Left lung (tissue), 10 donors: ENCODE data around the gene OR6K2. TPM values are rescaled to one million over a fixed set of nuclear protein-coding genes. Genes with fewer than 3 reads are reported as not detected.
"Not testable (repeated sequence)": the region's sequence is repeated elsewhere in the genome, so short reads cannot be mapped to it uniquely, and the experiment has no call there.

Experiments used
- ATAC-seq: fragments of 200-7000 bp; cut with Tn5 transposase; one replicate; pipeline ENCODE4 v1.9.1; 2020; ENCODE audit warnings: moderate library complexity
- DNase-seq, 4 donors: peaks; one replicate each; pipeline ENCODE4 v3.0.0-alpha.2; 2013 to 2020
- H3K27ac ChIP-seq, 2 donors: fragments of 200-600 bp; sonication (generic) in 1 of 2; one replicate each; pipeline versions ENCODE4 v1.5.0 to v1.8.0; 2020 to 2021
- H3K27me3 ChIP-seq, 2 donors: fragments of 200-600 bp; sonication (generic) in 1 of 2; one replicate each; pipeline versions ENCODE4 v1.5.0 to v1.8.0; 2020 to 2021
- H3K36me3 ChIP-seq, 2 donors: fragments of 200-600 bp; sonication (generic) in 1 of 2; one replicate each; pipeline versions ENCODE4 v1.5.0 to v1.8.0; 2020 to 2021
- H3K4me1 ChIP-seq, 2 donors: fragments of 200-600 bp; one replicate each; pipeline ENCODE4 v1.8.0; 2021
- H3K4me3 ChIP-seq, 2 donors: fragments of 200-600 bp; sonication (generic) in 1 of 2; one replicate each; pipeline versions ENCODE4 v1.5.0 to v1.8.0; 2020 to 2021; ENCODE audit warnings: mild to moderate bottlenecking in 1 of 2
- H3K9me3 ChIP-seq, 2 donors: fragments of 200-600 bp; sonication (generic) in 1 of 2; one replicate each; pipeline versions ENCODE4 v1.5.0 to v1.8.0; 2020 to 2021
- intact Hi-C, 2 donors: fragments of 100-400 bp; cut with DNase I; formaldehyde crosslinking; loops; one replicate each; pipeline versions ENCODE4 v1.11.2 to v1.14.2; 2022
- polyA plus RNA-seq, 6 donors: library from polyadenylated mRNA; unstranded; fragments of 120-200 nt; gene quantifications; one replicate each; pipeline ENCODE4 v1.2.1, GENCODE V29; 2013; ENCODE audit not compliant: insufficient read length in 6 of 6
- total RNA-seq, 2 donors: library from RNA; stranded (reverse); fragmentation: NEBNext Ultra II Directional; extraction: Animal tissue kit (Norgen Biotek cat#: 25700); gene quantifications; one replicate each; pipeline ENCODE4 v1.2.1, GENCODE V29; 2021
- TF ChIP-seq, protein P1 (sequence below), 2 donors: fragments of 200-600 bp; sonication (generic) in 1 of 2; IDR thresholded peaks; one replicate each; pipeline versions ENCODE4 v1.5.0 to v1.8.0; 2021; ENCODE audit warnings: antibody characterized with exemption in 2 of 2
- donor health status: DM: no; HTN: yes; CAD: no.
- donor health status: DM: no; HTN: no; CAD: no.

Gene OR6K2
- total and polyA plus RNA-seq, 8 donors, result not detected

DNA sequence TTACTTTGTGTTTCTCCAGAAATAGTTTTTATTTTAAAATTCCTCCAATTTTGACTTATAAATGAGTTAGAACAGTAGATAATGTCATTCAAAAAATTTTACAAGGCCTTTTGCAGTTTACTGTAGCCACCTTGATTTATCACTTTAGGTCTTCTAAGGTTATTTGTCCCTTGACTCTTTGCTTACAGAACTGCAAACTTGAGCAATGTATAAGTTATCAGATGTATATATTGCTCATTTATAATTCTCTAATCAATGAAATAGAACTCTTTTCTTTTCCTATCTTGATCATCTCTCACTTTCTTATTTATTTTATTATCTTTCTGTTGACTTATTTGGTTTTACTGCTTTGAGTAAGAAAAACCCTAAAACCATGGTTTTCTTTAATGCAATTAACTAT lies 8.1 kb downstream of the OR6K2 start:
- ATAC-seq (no peak), DNase-seq (no peak)
- Histone ChIP-seq H3K27ac (no peak overlapping the region), H3K9me3 (no peaks in the 10 kb centered on the region), H3K4me3 (no peak overlapping the region), H3K36me3 (no peaks in the 10 kb centered on the region), H3K4me1 (no peaks in the 10 kb centered on the region), H3K27me3 (no peaks in the 10 kb centered on the region)
- intact Hi-C loops, result no loop called here
- TF ChIP-seq, protein P1, sequence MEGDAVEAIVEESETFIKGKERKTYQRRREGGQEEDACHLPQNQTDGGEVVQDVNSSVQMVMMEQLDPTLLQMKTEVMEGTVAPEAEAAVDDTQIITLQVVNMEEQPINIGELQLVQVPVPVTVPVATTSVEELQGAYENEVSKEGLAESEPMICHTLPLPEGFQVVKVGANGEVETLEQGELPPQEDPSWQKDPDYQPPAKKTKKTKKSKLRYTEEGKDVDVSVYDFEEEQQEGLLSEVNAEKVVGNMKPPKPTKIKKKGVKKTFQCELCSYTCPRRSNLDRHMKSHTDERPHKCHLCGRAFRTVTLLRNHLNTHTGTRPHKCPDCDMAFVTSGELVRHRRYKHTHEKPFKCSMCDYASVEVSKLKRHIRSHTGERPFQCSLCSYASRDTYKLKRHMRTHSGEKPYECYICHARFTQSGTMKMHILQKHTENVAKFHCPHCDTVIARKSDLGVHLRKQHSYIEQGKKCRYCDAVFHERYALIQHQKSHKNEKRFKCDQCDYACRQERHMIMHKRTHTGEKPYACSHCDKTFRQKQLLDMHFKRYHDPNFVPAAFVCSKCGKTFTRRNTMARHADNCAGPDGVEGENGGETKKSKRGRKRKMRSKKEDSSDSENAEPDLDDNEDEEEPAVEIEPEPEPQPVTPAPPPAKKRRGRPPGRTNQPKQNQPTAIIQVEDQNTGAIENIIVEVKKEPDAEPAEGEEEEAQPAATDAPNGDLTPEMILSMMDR (IDR thresholded peaks at IDR 0.05), result no peak

DNA sequence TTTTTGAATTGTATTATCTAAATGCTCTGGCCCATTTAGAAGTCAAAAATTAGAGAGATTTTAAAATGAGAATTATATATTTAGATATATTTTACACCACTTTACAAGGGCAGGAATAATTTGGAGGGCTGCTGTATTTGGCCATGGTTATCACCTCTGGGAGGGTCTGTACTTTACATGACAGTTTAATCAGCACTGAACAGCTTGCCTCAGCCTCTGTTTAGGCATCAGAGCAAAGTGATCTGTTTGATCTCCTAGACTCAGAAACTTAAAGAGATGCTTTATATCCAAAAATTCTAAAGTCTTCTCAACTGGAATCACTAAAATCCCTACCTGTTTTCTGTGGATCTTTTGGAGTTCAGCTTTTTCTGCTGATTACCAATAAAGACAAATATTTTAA lies 8.5 kb downstream of the OR6K2 start:
- intact Hi-C loops, result no loop called here
- ATAC-seq, result no peak

DNA sequence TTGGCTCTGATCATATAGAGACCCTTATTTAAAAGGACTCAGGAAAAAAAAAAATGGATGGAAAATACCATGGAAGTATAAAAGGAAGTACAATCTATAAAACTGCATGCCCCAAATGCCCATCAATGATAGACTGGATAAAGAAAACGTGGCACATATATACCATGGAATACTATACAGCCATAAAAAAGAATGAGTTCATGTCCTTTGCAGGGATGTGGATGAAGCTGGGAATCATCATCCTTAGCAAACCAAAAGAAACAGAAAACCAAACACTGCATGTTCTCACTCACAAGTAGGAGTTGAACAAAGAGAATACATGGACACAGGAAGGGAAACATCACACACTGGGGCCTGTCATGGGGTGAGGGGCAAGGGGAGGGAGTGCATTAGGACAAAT lies 9.3 kb downstream of the OR6K2 start:
- H3K36me3 ChIP-seq, H3K27me3 ChIP-seq, intact Hi-C loops, H3K4me1 ChIP-seq, H3K9me3 ChIP-seq, DNase-seq, H3K4me3 ChIP-seq, H3K27ac ChIP-seq, ATAC-seq: not testable (repeated sequence)

More for the DNA sequence above, 8.5 kb downstream of the OR6K2 start:
- no peak for DNase-seq
- TF ChIP-seq, protein P1 (IDR thresholded peaks at IDR 0.05), result no peak
- no peaks in the 10 kb centered on the region for H3K27me3 ChIP-seq
- H3K9me3 ChIP-seq, result no peaks in the 10 kb centered on the region
- H3K36me3 ChIP-seq, result no peaks in the 10 kb centered on the region
- no peak overlapping the region for H3K27ac ChIP-seq
- H3K4me1 ChIP-seq, result no peaks in the 10 kb centered on the region
- H3K4me3 ChIP-seq, result no peak overlapping the region

DNA sequence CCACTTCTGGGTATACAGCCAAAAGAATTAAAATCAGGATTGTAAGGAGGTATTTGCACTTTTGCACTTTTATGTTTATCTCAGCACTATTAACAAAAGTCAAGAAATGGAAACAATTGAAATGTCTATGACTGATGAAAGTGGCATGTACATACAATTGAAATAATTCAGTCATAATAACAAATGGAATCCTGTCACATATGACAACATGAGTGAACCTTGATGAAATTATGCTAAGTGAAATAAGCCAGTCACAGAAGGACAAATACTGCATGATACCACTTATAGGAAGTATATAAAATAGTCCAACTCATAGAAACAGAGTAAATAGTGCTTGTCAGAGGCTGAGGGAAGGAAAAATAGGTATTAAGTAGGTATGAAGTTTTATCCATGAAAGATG lies 10.6 kb downstream of the OR6K2 start:
- DNase-seq (no peak), ATAC-seq (no peak)
- H3K9me3 ChIP-seq, result no peaks in the 10 kb centered on the region
- no peak overlapping the region for H3K27ac ChIP-seq
- H3K27me3 ChIP-seq, result no peaks in the 10 kb centered on the region
- no peak overlapping the region for H3K4me3 ChIP-seq
- TF ChIP-seq, protein P1 (IDR thresholded peaks at IDR 0.05), result no peak
- H3K4me1 ChIP-seq, result no peaks in the 10 kb centered on the region
- intact Hi-C loops, result no loop called here
- H3K36me3 ChIP-seq, result no peaks in the 10 kb centered on the region

DNA sequence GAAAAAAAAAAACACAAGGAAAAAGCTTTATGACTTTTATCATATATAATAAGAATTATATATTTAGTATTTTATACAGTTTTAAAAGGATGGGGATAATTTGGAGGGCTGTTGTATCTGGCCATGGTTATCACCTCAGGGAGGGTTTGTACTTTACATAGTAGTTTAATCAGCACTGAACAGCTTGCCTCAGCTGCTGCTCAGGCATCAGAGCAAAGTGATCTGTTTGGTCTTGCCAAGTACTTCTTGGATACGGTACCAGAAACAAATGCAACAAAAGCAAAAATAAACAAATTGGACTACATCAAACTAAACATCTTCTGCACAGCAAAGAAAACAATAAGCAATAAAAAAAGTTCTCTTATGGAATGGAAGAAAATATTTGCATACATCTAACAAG lies 11.3 kb downstream of the OR6K2 start:
- peak in 1 of 4 donors; percentile 68 for DNase-seq
- intact Hi-C loops, result no loop called here
- H3K27me3 ChIP-seq, result no peaks in the 10 kb centered on the region

DNA sequence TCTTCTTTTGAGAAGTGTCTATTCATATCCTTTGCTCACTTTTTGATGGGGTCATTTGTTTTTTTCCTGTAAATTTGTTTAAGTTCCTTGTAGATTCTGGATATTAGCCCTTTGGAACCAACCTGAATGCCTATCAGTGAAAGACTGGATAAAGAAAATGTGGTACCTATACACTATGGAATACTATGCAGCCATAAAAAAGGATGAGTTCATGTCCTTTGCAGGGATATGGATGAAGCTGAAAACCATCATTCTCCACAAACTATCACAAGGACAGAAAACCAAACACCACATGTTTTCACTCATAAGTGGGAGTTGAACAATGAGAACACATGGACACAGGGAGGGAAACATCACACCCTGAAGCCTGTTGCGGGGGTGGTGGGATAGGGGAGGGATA lies 12.1 kb downstream of the OR6K2 start:
- H3K36me3 ChIP-seq, ATAC-seq, H3K4me3 ChIP-seq, DNase-seq, H3K9me3 ChIP-seq, H3K4me1 ChIP-seq, H3K27me3 ChIP-seq, intact Hi-C loops, H3K27ac ChIP-seq: not testable (repeated sequence)

More for the DNA sequence above, 11.3 kb downstream of the OR6K2 start:
- Histone ChIP-seq H3K9me3 (no peaks in the 10 kb centered on the region), H3K36me3 (no peaks in the 10 kb centered on the region), H3K4me1 (no peaks in the 10 kb centered on the region), H3K4me3 (no peak overlapping the region), H3K27ac (no peak overlapping the region)
- ATAC-seq, result no peak
- TF ChIP-seq, protein P1 (IDR thresholded peaks at IDR 0.05), result no peak
